Activated effector memory CD4-positive, alpha-beta T cell treated with anti-CD3 and anti-CD28 coated beads, Interleukin-2, amount 50 U/mL, for 16 hours (primary cell): ENCODE measurements around the gene KCNH4.
A peak's percentile ranks its signal among the peaks of the same experiment; 100 is the strongest.

ENCODE experiments used
- DNase-seq: peaks from one replicate; pipeline ENCODE4 v3.0.0-alpha.2; 2020

Gene KCNH4

DNA sequence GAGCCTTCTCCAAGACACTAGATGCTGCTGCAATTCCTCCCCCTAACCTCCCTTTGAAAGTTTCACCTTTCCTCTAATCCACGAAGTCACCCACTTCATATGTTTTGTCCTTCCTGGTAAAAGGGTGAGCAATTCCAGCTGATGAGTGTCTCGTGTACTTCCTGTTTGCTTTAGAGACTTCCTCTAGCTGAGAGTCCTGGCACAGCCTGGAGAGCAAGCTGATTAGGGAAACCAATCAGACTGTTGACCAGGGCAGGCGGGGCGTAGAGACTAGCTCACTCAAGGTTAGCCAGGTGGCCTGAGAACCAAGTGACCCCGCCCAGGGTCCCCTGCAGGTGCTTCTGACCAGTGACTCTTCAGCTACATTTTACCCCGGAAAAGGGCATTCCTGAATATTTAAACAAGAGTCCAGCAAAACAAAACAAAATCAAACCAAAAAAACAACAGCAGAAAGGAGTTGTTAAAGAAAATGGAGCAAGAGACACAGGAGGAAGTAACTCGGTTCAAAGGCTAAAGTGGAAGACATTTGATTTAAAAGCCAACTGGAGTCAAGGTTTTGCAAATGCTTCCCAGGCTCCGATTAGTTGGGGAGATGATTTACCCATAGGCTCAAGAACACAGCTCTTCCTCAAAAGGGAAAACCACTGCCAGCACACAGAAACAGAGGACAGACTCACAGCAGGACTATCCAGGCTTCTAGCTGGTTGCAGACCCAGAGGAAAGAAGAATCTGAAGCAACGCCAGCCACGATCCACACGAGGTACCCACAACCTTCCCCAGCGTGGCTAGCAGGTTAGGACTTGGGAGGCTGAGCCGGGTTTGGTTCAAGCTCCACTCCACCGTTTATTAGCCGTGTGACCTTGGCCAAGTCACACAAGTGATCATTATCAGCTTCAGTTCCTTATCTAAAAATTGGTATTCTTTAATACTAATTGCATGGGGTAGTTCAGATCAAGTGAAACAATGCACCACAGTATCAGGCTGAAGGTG is 45.0 kb downstream of the KCNH4 start:
- no peak for DNase-seq

DNA sequence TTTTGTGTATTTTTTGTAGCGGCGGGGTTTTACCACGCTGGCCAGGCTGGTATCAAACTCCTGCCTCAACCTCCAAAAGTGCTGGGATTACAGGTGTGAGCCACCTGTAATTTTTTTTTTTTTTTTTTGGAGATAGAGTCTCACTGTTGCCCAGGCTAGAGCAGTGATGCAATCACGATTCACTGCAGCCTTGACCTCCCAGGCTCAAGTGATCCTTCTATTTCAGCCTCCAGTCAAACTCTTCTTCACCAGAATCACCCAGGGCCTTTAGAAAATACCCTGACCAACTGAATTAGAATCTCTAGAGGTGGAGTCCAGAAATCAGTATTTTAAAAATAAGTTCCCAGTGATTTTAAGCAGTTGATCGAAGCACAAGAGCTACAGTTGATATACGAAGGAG is 45.8 kb downstream of the KCNH4 start:
- DNase-seq: no peak

DNA sequence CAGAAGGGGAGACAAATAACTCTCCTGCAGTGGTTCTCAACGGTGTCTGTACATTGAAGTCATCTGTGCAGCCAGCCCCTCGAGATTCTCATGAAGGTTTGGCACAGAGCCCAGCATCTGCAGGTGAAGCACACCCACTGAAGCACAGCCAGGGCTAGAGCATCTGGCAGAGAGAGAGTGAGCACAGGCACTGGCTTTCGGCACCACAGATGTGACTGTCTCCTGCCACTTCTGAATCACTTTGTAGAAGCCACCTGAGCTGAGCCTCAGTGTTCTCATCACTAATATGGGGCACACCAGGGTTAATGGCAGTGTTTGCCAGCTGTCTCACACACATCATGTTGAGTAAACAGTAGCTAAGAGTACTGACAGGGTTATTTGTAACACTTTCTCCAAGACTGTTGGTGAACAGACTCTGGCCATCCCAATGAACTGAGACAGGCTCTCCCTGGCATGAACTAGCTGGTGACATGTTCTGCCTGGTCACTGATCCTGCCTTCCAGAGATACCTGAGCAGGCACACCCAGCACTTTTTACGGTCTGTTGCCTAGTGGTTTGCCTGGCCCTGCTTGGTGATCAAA is 47.4 kb downstream of the KCNH4 start:
- DNase-seq: no peak

DNA sequence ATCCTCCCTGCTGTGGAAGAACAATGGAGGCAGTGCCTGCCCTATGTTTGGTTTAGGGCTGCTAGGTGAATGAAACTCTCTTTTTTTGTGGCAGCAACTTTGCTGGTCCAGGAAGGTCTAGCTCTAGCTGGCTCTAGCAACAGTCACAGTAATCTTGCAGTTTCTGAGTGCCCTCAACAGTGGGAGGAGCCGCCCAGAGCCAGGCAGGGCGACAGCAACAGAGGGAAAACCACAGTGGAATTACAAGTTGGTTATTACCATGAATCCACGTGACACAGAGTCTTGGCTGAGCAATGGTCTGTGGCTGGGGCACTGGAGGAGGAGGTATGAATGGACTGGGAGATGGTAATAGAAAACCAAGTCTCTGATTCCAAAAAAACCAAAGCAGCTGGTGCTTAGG is 48.0 kb downstream of the KCNH4 start:
- no peak for DNase-seq

DNA sequence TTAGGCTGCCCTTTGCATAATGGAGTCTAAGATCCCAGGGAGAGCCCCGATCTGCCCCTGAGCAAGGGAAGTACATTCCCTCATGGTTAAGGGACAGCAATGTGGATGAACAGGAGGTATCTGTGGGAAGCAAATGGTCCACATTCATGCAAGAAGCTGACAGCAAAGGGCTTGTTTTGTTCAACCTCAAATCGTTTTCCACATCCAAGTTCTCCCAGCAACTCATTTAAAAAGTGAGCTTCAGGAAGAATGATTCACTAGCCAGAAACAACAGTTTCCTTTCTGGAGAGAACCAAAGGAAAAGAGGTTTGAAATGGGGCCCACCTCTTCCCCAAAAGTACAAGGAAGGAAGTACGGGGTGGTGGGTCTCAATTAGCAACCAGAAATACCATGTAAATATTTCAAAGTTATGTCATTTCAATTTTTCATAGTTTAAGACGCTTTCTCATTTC is 48.9 kb downstream of the KCNH4 start:
- no peak for DNase-seq

DNA sequence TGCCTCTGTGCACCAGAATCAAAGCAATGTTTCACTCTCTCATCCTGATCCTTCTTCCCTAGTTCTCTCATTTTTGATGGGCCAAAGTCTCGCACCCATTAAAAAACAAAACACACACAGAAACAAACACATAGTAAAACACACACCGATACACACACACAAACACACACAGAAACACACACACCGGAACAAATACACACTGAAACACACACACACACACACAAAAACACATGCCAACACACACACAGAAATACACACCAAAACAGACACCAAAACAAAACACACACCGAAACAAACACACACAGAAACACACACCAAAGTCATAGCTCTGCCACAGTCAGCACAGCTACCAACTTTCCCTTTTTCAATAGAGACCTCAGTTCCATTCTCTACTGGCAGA is 49.7 kb downstream of the KCNH4 start:
- no peak for DNase-seq

DNA sequence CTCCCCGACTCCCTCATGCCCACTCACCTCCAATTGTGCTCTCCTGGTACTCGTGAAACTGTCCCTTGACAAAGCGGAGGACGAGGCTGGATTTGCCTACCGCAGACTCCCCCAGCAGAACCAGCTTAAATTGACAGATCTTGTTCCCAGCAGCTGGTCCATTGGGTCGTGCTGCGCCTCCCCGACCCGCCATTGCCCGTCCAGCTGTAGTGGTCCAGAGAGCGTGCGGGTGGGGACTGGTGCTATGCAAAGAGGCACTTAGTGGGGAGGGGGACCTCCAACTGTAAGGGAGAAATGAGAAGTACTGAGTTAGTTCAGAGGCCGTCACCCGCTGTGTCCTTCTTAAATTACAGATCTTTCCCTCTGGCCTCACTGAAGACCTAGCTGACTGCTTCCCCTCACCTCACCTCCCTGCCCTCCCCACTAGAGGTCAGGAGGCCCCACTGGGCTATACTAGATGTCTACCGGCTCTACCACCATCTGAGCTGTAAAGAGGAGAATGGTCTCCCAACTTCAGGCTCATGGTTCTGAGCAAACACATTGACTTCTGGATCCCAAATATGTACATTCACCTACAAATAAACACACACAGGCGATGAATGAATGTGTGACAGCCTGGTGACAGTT is 50.5 kb downstream of the KCNH4 start:
- DNase-seq: no peak

DNA sequence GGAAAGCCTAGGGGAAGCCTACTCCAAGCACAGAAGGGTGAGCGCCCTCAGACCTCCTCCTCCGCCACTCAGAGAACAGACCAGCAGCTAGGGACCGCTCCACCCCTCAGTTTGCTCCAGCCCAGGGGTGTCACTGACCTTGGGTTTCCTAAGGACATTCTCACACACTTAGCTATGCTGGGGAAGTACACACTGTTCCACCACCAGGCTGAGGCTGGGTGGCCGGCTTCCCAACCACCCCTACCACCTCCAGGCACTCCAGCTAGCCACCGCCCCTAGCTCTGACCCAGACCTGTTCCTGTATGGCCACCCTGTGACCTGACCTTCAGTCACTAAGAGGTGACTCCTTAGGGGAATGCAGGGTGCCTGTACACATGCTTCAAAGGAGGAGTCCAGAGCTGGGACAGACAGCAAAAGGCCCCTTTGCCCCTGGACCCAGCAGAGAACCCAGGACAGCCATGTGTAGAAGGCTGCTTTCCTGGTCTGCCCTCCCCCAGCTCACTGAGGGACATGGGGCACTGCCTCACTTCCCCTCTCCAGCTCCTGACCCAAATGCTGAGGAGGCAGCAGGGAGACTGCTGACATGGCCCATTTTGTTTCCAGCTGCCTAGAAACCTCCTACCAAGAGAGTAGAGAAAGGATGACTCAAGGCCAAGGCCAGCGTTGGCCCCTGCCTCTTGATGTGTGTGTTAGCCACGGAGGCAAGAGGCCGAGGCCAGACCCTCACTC is 51.7 kb downstream of the KCNH4 start:
- DNase-seq: no peak

DNA sequence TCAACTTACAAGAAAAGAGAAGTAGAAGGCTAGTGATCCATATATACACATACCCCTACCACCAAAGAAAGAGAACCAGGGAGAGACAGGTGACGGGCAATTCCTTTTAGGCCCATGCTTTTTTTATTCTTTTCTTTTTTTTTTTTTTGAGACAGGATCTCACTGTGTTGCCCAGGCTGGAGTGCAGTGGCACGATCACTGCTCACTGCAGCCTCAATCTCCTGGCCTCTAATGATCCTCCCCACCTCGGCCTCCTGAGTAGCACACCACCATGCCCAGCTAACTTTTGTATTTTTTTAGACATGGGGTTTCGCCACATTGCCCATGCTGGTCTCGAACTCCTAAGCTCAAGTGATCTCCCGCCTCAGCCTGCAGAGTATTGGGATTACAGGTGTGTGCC is 53.5 kb downstream of the KCNH4 start:
- DNase-seq: no peak

DNA sequence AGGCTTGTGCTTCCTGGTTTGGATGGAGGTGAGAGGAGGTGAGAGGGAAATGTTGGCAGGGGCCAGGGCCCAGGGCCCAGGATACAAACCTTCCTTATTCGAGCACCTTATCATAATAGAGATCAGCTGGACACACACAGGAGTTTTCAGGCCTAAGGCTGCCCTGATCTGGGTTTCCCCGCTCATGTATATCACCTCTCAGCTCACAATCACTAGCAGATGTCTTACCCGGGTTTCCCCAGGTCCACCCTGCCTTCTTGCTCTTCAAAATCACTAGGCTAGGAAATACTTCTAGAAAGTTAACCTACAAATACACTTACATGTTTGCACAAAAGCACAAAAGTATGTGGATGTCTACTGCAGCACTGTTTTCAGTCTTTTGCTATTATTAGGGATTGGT is 54.1 kb downstream of the KCNH4 start:
- DNase-seq: no peak

DNA sequence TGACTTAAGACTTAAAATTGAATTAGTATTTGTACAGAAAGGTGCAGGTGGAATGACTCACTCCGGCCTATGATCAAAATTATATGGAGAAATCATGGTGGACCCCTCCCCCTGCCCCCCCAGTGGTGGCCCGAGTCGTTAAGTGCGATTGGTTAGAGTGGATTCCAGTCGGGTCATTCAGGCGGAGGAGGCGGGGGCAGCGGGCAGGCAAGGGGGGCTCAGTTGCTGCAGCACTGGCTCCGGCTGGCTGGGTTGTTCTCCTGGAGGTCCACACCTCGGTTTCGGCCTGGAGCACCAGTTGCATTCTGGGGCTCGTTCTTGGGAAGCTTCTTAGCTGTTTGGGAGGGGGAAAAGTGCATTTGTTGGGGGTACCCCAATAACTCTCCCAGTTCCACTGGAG is 55.4 kb downstream of the KCNH4 start:
- DNase-seq: no peak

DNA sequence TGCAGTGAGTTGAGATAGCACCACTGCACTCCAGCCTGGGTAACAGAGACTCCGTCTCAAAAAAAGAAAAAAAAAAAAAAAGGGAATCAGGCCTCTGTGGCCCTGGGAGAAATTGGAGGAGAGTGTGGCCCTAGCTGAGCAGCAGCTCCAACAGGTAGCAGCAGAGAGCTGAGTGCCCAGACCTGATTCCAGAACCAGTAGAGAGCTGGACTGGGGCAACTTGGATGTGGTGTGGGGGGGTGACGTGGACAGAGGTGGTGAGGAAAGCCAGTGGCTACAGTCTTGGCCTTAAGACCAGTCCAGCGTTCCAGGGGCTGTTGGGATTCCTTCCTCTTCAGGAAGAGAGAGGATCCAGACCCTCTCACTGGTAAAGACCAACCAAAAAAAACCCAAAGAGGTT is 56.7 kb downstream of the KCNH4 start:
- no peak for DNase-seq

DNA sequence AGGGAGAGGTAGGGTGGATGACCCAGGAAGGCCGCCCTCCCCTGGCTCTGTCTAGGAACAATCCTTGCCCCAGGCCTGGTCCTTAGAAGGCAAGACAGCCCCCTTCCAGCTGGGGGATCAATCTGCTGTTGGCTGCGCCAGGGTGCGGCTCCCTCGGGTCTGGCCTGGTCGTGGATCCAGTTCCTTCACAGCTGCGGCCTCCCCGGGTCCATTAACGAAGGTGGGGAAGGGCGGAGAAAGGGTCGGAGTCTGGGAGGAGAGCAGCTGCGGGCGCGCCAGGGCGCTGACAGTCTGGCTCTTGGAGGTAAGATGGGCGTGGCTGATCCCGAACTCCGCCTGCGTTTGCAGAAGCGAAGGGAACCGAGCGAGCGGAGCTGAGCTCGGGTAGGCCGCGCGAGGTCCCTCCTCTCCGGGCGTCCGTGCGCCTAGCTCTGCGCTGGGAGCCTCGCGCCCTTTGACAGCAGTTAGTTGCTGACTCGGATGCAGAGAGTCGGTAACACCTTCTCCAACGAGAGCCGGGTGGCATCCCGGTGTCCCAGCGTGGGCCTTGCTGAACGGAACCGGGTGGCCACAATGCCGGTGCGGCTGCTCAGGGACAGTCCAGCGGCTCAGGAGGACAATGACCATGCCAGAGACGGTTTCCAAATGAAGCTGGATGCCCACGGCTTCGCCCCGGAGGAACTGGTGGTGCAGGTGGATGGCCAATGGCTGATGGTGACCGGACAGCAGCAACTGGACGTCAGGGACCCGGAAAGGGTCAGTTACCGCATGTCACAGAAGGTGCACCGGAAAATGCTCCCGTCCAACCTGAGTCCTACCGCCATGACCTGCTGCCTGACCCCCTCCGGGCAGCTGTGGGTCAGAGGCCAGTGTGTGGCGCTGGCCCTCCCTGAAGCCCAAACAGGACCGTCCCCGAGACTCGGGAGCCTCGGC is 58.3 kb downstream of the KCNH4 start, which contains the start of gene HSPB9:
Gene HSPB9 (plus strand): TSS at position 434 of the 933 bp plus-strand sequence. CDS start 47 bp downstream, at position 481.
- DNase-seq: no peak

DNA sequence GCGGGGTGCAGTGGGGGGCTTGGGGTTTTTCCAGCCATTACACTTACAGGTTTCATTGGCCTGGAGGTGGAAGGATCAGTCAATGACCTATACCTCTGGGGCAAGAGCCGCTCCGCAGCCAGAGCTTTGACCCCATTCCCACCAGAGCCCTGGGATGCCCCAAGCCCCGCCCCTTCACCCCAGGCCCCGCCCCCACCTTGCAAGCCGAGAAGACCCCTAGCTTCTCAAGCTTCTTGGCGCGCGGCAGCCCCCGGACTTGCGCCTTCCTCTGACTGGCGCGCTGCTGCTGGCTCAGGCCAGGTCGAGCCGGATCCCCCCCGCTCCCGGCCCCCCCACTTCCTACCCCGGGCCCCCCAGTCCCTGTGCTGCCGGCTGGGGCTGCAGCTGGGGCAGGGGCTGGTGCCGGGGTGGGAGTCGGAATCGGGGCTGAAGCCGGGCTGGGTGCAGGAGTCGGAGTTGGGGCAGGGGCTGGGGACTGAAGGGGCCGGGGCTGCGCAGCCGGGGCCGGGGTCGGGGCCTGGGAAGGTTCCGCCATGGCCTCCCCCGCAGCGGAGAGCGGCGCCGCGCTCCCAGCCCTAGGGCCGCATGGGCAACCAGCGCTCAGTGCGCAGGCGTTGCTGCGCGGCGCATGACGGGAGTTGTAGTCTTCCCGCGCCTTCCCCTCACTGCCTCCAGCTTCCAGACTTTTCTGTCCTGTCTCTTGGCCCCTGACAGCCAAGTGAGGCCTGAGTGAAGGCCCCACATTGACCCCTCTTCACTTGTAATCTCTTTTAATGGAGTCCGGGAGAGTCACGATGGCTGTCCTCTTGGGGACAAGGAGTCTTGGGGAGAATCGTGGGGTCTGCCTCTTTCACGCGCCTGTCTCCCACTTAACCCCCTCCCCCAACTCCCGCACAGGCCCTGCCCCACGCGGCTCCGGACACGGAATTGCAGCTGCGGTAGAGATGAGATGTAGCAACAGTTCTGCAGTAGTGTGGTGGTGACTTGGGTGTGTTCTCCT is 59.9 kb downstream of the KCNH4 start, which contains the start of gene KAT2A:
Gene KAT2A (minus strand): TSS at position 598 of the 1,000 bp plus-strand sequence. CDS start 63 bp downstream, at position 535.
- DNase-seq: peak; percentile 93

DNA sequence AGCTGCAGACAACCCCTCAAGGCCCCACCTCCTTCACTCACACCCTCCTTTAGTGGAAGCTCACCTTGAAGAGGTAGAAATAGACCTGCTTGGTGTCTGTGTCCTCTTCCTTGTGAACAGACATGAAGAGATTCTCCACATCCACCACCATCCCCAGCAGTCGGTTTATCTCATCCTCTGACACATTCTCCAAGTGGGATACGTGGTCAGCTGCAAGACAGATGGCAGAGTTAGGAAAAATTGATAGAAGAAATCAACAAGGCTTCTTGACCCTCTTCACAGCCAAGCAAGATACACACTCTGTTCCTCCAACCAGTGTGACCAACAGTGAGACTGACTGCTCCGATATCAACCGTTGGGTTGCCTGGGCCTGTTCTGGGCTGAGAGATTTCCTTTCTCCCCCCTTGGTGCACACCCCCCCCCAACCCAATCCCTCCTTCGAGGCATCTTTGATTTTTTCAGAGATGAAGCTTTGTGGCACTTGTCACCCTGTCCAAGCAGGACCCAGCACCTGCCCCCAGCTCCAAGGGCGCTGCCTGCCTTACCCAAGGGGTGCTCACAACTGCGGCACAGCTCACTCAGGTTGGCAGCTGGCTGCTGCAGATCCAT is 60.7 kb downstream of the KCNH4 start:
- DNase-seq: no peak

DNA sequence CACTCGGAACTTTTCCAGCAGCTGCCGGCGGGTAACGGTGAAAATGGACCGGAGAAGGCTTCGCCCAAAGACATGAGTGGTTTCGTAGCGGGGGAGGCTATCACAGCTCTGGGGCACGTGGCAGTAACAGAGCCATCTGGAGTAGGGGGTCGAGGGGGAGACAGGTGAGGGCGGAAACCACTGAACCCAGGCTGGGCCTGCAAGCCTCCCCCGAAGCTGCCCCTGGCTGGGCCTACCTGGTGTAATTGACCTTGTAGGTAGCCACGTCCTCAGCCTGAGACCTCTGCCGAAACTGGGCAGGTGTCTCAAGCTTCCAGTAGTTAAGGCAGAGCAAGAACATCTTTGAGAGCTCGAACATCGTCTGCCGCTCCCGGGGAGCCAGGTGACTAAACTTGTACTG is 61.6 kb downstream of the KCNH4 start:
- no peak for DNase-seq

DNA sequence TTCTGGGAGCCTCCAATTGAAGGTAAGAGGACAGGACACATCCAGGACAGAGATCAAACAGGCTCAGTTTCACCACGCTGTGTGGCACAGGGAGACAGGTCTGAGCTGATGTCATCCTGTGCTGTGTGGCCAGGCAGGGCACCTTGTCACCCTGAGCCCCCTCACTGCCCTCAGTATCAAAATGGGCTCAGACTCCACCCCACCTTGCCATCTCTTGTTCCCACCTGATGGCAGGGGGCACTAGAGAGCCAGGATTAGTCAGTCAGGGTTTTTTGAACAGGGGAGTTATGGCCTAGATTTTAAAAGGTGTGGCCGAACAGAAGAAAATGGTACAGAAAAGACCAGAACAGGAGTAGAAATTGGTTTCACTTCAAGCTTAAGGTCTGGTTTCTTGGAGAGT is 62.4 kb downstream of the KCNH4 start:
- DNase-seq: peak; percentile 74

DNA sequence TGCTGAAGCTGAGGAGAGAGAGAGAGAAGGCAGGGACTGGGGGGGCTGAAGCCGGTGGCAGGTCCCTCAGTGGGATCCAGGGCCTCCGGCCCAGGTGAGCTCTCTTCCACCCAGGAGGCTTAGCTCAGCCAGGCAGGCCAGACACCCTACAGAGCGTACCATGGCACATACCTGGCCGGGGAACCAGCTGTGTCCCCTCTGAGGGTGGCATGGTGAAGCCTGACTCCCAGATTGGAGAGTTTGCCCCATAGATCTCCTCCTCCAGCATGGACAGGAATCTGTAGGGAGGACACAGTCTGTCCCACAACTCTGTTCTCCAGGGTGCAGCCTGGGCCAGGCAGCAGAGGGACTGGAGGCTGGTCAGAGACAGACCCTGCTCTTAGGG is 62.8 kb downstream of the KCNH4 start:
- DNase-seq: no peak

DNA sequence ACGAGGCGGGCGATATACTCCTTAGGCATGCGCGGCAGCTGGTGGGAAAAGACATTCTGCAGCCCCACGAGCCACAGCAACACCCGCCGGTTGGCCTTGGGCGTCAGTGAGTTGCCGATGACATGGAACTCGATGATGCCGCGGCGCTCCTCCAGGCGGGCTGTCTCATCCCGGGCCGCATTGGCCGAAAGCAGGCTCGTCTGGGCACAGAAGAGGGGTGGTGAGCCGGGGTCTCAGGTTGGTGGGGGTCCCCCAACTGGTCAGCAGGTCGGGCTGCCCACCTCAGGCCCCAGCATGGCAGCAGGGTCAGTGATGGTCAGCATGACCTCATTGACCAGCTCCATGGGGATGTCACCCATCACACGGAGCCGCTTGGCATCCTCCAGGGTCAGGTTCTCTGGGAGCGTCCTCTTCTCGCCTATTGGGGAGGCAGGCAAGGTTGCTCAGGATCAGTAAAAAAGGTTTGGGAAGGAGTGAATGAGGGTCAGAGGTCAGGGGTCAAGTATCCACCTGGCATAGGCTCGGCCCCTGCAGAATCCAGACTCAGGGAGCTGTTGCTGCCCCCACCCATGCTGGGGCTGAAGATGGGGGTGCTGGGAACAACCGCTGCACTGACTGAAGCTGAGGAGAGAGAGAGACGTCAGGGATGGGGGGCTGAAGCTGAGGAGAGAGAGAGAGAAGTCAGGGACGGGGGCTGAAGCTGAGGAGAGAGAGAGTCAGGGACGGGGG is 63.4 kb downstream of the KCNH4 start:
- no peak for DNase-seq
